HG02678 (cell line): Measurements from ENCODE around the gene HAUS1.
A peak's percentile ranks its signal among the peaks of the same experiment; 100 is the strongest.
"Not testable (repeated sequence)": the region's sequence is repeated elsewhere in the genome, so short reads cannot be mapped to it uniquely, and the experiment has no call there.

Experiments
- ATAC-seq: cut with Tn5 transposase; IDR thresholded peaks from one replicate; pipeline ENCODE4 v1.9.1; 2021; ENCODE audit warnings: mild to moderate bottlenecking, moderate library complexity; ENCODE audit not compliant: unreplicated experiment

Gene HAUS1

DNA sequence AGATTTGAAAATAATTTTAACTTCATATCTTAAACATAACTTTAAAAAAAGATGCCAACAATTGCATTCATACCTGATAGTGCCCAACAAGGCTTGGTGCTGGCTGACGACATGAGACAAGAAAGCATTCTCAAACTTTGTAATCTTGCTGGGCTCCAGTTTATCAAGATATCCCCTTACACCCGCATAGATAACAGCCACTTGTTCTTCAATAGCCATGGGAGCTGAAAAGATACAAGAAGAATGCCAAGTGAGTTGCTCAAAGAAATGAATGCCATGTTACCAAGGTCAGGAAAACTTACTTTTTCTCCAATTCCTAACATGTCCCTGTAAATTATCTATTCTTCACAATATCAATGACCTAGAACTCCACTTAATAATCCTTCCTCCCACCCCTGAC, 19.8 kb upstream of the HAUS1 start:
- no peak for ATAC-seq

DNA sequence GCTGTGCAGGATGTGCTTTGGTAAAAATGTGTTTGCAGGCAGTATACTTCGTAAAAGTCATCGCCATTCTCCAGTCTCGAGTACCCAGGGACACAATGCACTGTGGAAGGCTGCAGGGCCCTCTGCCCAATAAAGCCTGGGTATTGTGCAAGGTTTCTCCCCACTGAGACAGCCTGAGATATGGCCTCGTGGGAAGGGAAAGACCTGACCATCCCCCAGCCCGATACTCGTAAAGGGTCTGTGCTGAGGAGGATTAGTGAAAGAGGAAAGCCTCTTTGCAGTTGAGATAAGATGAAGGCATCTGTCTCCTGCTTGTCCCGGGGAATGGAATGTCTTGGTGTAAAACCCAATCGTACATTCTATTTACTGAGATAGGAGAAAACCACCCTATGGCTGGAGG, 15.7 kb upstream of the HAUS1 start:
- not testable (repeated sequence) for ATAC-seq

DNA sequence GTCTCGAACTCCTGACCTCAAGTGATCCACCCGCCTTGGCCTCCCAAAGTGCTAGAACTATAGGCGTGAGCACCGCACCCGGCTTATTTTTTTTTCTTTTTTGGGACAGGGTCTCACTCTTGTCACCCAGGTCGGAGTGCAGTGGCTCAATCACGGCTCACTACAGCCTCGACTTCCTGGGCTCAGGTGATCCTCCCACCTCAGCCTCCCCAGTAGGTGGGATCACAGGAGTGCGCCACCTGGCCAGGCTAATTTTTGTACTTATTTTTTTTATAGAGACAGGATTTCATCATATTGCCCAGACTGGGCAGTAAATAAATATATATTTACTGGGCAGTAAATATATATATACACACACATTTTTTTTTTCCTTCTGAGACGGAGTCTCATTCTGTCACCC, 8.7 kb upstream of the HAUS1 start:
- ATAC-seq = no peak

DNA sequence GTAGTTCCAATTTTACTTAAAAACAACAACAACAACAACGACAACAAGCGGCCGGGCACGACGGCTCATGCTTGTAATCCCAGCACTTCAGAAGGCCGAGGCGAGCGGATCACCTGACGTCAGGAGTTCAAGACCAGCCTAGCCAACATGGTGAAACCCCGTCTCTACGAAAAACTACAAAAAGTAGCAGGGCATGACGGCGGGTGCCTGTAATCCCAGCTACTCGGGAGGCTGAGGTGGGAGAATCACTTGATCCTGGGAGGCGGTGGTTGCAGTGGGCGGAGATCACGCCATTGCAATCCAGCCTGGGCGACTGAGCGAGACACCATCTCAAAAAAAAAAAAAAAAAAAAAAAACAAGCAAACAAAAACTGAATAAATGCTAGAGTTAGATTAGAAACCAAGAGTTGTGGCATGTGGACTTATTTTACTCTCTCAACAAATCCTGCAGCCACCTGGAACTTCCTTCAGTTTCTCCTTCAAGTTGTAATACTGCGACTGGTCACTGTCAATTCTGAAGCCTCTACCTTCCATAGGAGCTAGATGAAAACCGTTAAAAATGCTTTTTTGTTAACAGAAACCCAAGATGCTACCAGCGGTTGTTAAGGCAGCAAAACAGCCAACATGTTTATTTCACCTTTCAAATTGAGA, 7.4 kb upstream of the HAUS1 start:
- no peak for ATAC-seq

DNA sequence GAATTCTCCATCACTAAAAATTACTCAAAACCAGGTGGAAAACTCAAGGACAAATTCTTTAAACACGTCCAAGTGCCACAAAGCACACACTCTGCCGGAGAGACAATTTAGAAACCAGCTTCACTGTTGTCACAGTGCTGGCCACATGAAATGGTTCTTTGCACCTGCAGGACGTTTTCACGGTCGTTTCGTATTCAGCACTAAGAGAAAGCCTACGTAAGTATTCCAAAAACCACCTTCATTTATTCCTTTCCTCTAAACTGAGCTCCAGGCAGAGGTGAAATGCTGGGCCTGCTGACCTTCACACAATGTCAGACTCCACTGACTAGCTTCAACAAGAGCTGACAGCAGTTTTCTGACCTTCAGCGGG, 6.8 kb upstream of the HAUS1 start:
- ATAC-seq = peak; percentile 23

DNA sequence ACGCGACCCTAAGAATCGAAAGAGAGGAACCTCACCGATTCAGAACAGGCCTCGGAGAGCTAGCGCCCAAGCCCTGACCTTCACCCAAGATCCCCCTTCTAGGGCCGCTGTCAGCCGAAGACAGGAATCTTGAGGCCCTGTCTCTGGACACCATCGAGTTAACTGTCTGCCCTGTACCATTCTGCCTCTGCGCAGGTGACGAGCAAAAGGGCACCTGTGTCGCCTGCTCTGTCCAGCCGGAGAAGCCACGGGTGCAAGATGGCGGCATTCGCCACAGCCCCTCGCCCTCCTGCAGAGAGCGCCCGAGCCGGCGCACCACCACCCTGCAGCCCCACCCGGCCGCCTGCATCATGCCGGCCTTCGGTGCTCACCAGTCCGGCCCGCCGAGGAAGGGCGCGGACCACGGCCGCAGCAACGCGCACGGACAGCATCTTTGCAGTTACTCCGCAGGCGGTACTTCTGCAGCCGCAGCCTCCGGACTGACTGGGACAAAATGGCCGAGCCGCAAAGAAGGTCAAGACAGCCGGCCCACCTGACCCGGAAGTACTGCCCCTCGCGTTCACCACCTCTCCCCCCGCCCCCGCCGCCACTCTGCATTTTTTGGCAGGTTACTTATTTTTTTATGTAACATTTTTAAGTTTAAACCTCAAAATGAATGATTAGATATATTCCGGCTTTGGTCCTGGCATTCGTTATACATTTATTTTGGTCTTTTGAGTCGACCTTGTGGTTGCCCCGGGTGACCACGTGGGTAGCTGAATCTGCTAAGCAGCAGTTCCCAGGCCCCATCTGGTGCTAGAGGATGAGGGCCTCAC, 6.2 kb upstream of the HAUS1 start, which contains the start of gene ATP5F1A:
ATP5F1A (minus strand) TSS at position 496 of the 815 bp plus-strand sequence; CDS start at position 431, 65 bp downstream.
- peak; percentile 81 for ATAC-seq

DNA sequence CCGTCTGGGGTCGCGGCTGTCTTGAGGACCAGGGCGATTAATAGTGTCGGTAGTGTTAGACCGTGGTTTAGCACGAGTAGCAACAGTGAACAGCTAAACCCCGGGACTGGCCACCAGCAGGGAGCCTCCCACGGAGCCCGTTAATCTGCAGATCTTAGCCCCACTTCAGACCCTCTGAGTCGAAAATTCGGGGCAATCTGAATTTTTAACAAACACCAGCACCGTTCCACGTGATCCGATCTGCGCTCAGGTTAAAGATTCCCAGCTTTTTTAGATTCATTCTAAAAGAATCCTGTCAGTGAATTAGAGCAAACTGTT, 5.6 kb upstream of the HAUS1 start:
- ATAC-seq = no peak

DNA sequence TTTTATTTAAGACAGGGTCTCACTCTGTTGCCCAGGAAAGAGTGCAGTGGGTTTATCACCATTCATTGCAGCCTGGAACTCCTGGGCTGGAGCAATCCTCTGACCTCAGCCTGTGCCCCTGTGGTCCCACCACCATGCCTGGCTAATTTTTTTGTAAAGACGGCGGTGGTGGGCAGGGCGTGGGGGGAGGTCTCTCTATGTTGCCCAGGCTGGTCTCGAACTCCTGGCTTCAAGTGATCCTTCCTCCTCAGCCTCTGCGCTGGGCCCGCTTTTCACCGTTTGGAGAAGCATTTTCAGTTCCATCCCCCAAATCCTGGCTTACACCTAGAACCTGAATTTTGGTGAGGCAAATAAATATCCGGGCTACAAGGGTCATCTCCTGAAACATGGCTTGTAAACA, 4.7 kb upstream of the HAUS1 start:
- no peak for ATAC-seq

DNA sequence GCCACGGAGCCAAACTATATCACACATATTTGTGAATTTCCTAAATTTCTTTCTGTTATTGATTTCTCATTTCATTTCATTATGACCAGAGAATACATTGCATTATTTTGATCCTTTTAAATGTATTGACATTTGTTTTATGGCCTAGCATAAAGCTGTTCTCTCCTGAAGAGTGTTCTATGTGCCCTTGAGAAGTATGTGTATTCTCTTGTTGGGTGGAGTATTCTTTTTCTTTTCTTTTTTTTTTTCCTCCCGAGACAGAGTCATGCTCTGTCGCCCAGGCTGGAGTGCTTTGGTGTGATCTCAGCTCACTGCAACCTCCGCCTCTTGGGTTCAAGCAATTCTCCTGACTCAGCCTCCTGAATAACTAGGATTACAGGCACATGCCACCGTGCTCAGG, 5.2 kb downstream of the HAUS1 start:
- ATAC-seq = no peak

DNA sequence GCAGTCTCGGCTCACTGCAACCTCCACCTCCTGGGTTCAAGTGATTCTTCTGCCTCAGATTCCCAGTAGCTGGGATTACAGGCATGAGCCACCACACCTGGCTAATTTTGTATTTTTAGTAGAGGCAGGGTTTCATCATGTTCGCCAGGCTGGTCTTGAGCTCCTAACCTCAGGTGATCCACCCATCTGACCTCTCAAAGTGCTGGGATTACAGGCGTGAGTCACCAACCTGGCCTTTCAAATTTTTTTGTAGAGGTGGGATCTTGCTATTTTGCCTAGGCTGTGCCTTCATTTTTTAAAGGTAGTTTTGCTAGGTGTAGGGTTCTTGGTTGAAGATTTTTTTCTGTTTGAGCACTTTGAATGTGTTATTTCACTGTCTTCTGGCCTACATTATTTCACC, 6.2 kb downstream of the HAUS1 start:
- ATAC-seq = no peak

DNA sequence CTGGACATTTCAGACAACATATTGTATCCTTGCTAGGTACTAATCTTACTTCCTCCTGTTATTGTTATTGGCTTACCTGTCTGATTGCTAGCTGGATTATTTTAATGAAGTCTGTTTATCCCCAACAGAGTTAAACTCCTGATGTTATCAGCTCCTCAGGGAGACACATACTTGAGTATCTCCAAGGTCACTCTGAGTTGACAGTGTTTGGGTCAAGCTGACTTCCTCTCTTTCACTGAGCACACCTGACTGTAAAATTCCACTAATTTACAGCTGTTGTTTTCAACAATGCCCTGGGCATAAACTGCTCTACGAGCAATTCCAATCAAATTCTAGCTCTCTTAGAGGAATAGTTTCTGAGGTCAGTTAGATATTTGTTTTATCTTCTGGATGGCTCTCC, 9.6 kb downstream of the HAUS1 start:
- no peak for ATAC-seq

DNA sequence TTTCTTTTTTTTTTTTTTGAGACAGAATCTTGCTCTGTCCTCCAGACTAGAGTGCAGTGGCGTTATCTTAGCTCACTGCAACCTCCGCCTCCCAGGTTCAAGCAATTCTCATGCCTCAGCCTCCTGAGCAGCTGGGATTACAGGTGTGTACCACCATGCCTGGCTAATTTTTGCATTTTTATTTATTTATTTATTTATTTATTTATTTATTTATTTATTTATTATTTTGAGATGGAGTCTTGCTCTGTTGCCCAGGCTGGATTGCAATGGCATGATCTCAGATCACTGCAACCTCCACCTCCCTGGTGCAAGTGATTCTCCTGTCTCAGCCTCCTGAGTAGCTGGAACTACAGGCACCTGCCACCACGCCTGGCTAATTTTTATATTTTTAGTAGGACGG, 22.4 kb downstream of the HAUS1 start:
- not testable (repeated sequence) for ATAC-seq

DNA sequence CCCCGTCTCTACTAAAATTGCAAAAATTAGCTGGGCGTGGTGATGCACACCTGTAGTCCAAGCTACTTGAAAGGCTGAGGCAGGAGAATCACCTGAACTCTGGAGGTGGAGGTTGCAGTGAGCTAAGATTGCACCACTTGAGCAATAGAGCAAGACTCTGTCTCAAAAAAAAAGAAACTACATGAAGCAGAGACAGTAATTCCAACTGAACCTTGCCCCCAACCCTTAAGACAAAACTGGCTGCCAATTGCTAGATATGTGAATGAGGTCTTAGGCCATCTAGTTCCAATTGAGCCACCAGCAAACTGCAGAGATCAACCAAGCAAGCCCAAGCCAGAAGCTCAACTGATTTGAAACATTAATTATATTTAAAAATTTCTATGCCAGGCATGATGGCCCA, 25.9 kb downstream of the HAUS1 start:
- no peak for ATAC-seq

DNA sequence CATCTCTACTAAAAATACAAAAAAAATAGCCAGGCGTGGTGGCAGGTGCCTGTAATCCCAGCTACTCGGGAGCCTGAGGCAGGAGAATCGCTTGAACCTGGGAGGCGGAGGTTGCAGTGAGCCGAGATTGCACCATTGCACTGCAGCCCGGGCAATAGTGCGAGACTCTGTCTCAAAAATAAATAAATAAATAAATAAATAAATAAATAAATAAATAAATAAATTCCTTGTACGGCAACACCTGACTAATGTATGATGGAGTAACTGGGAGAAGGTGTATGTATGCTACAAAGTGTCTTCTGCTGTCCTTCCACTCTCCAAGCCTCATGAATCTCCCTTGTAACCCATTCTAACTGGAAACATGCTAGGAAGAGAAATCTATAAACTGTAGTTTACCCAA, 26.4 kb downstream of the HAUS1 start:
- not testable (repeated sequence) for ATAC-seq

DNA sequence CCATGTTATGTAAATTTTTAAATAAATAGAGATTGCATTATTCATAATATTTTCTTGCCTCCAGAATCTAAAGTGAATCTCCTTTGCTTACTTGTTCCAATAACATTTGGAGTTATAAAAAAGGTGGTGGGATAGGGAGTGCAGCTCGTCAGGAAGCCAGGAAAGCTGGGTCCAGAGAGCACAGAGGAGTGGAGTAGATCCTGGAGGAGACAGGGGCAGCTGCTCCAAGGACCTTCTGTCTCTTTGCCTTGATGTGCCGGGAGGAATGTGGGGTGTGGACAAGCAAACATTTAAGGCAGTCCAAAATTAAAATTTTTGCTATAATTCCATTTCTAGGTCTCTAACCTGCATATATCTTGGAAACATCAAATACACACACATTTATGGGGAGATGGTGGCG, 29.3 kb downstream of the HAUS1 start:
- no peak for ATAC-seq

DNA sequence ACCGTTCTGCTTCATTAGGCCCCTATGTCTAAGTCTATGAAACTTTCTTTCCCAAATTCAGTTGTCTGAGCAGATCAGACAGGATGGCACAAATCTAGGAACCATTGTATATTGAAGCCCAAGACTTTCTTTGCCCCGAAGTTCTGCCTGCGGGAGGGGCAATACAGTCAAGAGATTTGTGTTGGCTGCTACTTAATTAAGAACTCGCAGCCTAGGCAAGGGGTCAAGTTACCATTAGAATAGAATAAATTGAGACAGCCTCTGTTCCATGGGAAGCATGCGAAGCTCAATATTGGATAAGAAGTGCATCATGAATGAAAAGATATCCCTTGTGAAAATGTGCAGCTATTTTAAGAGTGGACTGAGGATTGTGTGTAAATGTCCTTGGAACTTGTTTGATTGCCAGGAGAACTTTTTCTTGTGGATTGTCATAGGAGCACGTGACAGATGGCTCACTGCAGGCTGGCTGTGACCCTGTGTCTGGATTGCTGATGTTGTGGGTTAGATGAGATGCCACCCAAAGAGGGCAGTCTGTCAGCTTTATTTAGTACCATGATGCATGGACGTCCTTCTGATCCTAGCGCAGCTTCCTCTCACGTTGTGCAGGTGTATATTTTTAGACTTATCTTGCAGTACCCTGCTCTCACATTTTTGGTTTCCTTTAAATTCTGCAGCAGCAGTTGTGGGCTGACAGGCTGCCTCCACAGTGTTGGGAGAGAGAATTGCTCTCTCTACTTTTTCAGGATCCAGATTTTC, 30.9 kb downstream of the HAUS1 start:
- no peak for ATAC-seq

DNA sequence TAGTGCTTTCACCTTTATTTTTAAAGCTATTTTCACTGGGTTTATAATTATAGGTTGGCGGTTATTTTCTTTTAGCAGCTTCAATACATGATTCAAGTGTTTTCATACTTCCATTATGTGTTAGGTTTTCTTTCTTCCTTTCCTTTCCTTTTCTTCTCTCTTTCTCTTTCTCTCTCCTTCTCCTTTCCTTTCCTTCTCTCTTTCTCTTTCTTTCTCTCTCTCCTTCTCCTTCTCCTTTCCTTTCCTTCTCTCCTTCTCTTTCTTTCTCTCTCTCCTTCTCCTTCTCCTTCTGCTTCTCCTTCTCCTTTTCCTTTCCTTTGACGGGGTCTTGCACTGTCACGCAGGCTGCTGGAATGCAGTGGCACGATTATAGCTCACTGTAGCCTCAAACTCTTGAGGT, 36.0 kb downstream of the HAUS1 start:
- ATAC-seq = no peak

DNA sequence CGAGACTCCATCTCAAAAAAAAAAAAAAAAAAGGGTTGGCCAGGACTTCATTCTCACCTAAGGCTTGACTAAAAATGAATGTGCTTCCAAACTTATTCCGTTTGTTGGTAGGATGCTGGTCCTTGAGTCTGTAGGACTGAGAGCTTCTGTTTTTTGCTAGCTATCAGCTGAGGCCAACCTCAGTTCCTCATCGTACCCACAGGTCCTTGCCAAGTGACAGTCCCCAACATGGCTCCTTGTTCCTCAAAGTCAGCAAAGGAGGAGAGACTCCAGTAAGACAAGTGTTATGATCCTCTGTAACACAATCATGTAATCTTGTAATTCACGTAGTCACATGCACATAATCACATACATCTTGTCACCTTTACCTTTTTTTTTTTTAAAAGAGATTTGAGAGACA, 37.0 kb downstream of the HAUS1 start:
- ATAC-seq = no peak

DNA sequence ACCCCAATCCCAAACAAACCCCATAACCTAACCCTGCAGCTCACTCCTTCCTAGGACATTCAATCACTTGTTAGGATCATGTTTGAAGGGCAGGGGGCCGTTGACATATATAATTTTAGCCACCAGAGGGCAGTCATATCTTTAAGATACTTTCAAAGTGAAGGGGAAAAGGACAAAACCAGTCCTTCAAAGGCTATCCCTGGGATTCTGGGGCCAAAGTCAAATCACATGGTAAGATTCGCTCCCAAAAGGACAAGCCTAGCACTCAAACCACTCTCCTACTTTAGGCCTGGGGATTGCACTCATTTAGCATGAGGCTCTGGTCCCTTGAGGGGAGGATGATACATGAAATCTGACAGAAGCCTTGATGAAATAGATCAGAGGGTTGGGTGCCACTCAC, 44.6 kb downstream of the HAUS1 start:
- no peak for ATAC-seq

DNA sequence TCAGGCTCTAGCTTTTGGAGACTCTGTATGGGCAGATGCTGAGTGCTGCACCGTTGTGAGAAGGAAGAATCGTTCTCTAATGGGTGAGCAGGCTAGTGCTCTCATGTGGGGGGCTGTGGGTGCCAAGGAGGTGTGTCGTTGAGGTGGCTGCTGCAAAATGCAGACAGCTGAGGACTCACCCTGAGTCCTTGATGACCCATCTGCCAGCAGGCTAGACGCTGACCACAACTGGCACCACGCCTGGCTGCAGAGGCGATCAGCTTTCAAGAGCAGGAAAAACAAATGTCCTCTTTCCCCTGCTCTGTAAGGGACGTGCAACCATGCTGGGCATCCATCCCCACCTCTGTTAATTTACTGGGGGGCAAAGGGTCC, 48.2 kb downstream of the HAUS1 start:
- ATAC-seq = no peak

DNA sequence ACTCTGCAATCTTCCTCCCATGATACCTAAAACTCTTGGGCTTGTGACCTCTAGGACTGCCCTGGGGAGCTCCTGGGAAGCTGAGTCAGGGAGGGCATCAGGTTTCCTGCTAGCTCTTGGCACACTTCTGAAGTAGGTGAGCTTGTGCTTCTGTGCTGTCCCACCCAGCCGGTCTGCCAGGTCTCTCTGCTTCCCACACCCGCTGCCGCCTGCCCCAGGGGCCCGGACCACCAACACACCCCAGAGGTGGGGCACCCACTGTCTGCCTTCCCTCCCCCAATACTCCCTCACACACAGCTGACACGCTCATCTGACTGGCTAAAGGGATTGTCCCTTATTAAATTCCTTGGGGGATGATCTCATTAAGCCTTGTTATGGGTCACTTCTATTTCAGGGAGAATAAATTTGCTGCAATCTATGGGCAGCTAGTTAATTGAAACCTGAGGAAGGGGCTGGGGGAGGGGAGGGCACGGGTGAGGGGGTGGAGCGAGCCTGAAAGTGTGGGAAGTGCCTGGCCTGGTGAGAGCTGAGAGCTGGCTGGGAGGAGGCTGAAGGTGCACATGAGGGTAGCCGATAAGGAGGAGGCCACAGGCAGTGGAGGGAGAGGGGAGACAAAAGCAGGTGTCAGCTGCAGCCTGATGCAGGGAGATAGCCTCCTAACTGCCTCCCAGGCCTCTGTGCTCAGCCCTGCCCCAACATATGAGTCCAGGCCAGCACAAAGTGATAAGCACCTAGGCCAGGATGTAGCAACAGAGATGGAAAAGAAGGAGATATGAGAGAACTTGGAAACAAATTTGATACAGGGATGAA, 48.8 kb downstream of the HAUS1 start:
- ATAC-seq = no peak
